HepG2 (cell line): ENCODE measurements around the gene RAB22A. TPM values are rescaled to one million over a fixed set of nuclear protein-coding genes. Genes with fewer than 3 reads are reported as not detected.

Experiments
- DPF2 ChIP-seq: sonication (generic); formaldehyde crosslinking; IDR thresholded peaks from 2 replicates; pipeline ENCODE4 v1.4.0; 2020; ENCODE audit warnings: mild to moderate bottlenecking, low read depth, missing genetic modification reagents, borderline replicate concordance
- IKZF4 ChIP-seq: sonication (generic); formaldehyde crosslinking; IDR thresholded peaks from 2 replicates; pipeline ENCODE4 v1.5.1; 2020; ENCODE audit warnings: borderline replicate concordance, mild to moderate bottlenecking, low read depth, missing genetic modification reagents; ENCODE audit errors: not compliant biosample characterization
- NKX3-1 ChIP-seq: sonication (generic); formaldehyde crosslinking; IDR thresholded peaks from 2 replicates; pipeline ENCODE4 v1.5.0; 2020; ENCODE audit warnings: missing genetic modification reagents
- SP4 ChIP-seq: sonication (generic); formaldehyde crosslinking; IDR thresholded peaks from 2 replicates; pipeline ENCODE4 v1.8.1; 2023; ENCODE audit warnings: mild to moderate bottlenecking, missing genetic modification reagents
- SP5 ChIP-seq: IDR thresholded peaks from 2 replicates; pipeline ENCODE4 v1.6.1; 2016; ENCODE audit warnings: low read depth, borderline replicate concordance
- ZNF530 ChIP-seq: sonication (generic); formaldehyde crosslinking; IDR thresholded peaks from 2 replicates; pipeline ENCODE4 v1.5.0; 2020; ENCODE audit warnings: low read depth, mild to moderate bottlenecking, missing genetic modification reagents
- ZNF670 ChIP-seq: sonication (generic); formaldehyde crosslinking; IDR thresholded peaks from 2 replicates; pipeline ENCODE4 v1.8.0; 2022; ENCODE audit warnings: mild to moderate bottlenecking, missing genetic modification reagents, borderline replicate concordance
- polyA plus RNA-seq, 8 experiments: library from polyadenylated mRNA; depleted of rRNA in 3 of 8; stranded (reverse) in 7 of 8; unstranded in 1 of 8; fragments of >200 nt; fragmentation: Illumina TruSeq in 4 of 8; extraction: Trizol in 4 of 8; gene quantifications; 2 replicates each; pipeline versions ENCODE4 v1.2.1 to v1.2.3, GENCODE V29; 2011 to 2016; ENCODE audit warnings: low read depth in 4 of 8, missing spikeins in 1 of 8, mixed read lengths in 1 of 8; ENCODE audit not compliant: insufficient read depth in 1 of 8
- total RNA-seq, 5 experiments: library from RNA; depleted of rRNA; stranded (reverse); fragments of >200 nt; fragmentation: Illumina TruSeq; extraction: Trizol; gene quantifications; 2 replicates each; pipeline ENCODE4 v1.2.3, GENCODE V29; 2016; ENCODE audit warnings: low read depth in 1 of 5
- TF ChIP-seq, protein P1 (sequence below): IDR thresholded peaks from 2 replicates; pipeline ENCODE4 v1.6.1; 2016; ENCODE audit warnings: low read depth, missing genetic modification reagents, missing compliant biosample characterization
- TF ChIP-seq, protein P2 (sequence below): sonication (generic); formaldehyde crosslinking; IDR thresholded peaks from 2 replicates; pipeline ENCODE4 v1.4.0; 2020; ENCODE audit warnings: missing genetic modification reagents
- TF ChIP-seq, protein P3 (sequence below): IDR thresholded peaks from 2 replicates; pipeline ENCODE4 v1.4.0; 2020; ENCODE audit warnings: mild to moderate bottlenecking, missing genetic modification reagents
- TF ChIP-seq, protein P4 (sequence below): sonication (generic); formaldehyde crosslinking; IDR thresholded peaks from 2 replicates; pipeline ENCODE4 v1.4.0; 2020; ENCODE audit warnings: missing genetic modification reagents

Gene RAB22A
- total and polyA plus RNA-seq, 2 of the 13 experiments (the other 11 are each of a cell fraction or from before 2014, with no cell fraction given) = 10.7 to 11.2 TPM

DNA sequence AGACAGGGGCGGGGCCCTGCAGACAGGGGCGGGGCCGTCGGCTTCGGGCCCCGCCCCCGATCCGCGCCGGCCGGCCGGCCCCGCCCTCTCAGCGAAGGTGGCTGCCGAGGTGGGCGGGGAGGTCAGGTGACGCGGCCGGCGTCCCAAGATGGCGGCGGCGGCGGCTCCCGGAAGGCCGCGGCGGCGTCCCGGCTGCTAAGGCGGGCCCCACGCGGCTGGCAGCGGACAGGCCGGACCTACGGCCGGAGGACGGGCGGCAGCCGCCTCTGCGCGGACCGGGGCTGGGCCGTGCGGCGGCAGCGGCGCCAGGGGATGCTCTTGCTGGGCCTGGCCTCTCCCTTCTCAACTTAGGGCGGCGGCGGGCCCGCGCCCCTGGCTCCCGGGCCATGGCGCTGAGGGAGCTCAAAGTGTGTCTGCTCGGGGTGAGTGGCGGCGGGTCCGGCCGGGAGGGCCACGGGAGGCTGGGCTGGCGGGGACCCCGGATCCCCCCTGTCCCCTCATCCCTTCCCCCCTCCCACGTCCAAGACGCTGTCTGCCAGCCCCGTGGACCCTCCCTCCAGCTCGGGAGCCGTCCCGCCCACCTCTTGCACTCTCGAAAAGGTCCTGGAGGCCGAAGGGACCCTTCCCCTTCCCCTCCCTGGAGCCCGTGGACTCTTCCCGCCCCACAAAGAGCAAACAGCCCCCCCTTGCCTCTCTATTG, at the start of gene RAB22A (continued):
- TF ChIP-seq NKX3-1 (CRISPR knock-in tag) = no peak
- TF ChIP-seq SP5 (CRISPR knock-in tag) = peak; percentile 37
- TF ChIP-seq, protein P1, sequence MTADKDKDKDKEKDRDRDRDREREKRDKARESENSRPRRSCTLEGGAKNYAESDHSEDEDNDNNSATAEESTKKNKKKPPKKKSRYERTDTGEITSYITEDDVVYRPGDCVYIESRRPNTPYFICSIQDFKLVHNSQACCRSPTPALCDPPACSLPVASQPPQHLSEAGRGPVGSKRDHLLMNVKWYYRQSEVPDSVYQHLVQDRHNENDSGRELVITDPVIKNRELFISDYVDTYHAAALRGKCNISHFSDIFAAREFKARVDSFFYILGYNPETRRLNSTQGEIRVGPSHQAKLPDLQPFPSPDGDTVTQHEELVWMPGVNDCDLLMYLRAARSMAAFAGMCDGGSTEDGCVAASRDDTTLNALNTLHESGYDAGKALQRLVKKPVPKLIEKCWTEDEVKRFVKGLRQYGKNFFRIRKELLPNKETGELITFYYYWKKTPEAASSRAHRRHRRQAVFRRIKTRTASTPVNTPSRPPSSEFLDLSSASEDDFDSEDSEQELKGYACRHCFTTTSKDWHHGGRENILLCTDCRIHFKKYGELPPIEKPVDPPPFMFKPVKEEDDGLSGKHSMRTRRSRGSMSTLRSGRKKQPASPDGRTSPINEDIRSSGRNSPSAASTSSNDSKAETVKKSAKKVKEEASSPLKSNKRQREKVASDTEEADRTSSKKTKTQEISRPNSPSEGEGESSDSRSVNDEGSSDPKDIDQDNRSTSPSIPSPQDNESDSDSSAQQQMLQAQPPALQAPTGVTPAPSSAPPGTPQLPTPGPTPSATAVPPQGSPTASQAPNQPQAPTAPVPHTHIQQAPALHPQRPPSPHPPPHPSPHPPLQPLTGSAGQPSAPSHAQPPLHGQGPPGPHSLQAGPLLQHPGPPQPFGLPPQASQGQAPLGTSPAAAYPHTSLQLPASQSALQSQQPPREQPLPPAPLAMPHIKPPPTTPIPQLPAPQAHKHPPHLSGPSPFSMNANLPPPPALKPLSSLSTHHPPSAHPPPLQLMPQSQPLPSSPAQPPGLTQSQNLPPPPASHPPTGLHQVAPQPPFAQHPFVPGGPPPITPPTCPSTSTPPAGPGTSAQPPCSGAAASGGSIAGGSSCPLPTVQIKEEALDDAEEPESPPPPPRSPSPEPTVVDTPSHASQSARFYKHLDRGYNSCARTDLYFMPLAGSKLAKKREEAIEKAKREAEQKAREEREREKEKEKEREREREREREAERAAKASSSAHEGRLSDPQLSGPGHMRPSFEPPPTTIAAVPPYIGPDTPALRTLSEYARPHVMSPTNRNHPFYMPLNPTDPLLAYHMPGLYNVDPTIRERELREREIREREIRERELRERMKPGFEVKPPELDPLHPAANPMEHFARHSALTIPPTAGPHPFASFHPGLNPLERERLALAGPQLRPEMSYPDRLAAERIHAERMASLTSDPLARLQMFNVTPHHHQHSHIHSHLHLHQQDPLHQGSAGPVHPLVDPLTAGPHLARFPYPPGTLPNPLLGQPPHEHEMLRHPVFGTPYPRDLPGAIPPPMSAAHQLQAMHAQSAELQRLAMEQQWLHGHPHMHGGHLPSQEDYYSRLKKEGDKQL = no peak
- TF ChIP-seq ZNF530 = no peak
- peak; percentile 91 for TF ChIP-seq SP4
- TF ChIP-seq, protein P2, sequence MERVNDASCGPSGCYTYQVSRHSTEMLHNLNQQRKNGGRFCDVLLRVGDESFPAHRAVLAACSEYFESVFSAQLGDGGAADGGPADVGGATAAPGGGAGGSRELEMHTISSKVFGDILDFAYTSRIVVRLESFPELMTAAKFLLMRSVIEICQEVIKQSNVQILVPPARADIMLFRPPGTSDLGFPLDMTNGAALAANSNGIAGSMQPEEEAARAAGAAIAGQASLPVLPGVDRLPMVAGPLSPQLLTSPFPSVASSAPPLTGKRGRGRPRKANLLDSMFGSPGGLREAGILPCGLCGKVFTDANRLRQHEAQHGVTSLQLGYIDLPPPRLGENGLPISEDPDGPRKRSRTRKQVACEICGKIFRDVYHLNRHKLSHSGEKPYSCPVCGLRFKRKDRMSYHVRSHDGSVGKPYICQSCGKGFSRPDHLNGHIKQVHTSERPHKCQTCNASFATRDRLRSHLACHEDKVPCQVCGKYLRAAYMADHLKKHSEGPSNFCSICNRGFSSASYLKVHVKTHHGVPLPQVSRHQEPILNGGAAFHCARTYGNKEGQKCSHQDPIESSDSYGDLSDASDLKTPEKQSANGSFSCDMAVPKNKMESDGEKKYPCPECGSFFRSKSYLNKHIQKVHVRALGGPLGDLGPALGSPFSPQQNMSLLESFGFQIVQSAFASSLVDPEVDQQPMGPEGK (CRISPR knock-in tag) = no peak
- no peak for TF ChIP-seq ZNF670
- peak; percentile 51 for TF ChIP-seq IKZF4 (CRISPR knock-in tag)
- TF ChIP-seq, protein P3, sequence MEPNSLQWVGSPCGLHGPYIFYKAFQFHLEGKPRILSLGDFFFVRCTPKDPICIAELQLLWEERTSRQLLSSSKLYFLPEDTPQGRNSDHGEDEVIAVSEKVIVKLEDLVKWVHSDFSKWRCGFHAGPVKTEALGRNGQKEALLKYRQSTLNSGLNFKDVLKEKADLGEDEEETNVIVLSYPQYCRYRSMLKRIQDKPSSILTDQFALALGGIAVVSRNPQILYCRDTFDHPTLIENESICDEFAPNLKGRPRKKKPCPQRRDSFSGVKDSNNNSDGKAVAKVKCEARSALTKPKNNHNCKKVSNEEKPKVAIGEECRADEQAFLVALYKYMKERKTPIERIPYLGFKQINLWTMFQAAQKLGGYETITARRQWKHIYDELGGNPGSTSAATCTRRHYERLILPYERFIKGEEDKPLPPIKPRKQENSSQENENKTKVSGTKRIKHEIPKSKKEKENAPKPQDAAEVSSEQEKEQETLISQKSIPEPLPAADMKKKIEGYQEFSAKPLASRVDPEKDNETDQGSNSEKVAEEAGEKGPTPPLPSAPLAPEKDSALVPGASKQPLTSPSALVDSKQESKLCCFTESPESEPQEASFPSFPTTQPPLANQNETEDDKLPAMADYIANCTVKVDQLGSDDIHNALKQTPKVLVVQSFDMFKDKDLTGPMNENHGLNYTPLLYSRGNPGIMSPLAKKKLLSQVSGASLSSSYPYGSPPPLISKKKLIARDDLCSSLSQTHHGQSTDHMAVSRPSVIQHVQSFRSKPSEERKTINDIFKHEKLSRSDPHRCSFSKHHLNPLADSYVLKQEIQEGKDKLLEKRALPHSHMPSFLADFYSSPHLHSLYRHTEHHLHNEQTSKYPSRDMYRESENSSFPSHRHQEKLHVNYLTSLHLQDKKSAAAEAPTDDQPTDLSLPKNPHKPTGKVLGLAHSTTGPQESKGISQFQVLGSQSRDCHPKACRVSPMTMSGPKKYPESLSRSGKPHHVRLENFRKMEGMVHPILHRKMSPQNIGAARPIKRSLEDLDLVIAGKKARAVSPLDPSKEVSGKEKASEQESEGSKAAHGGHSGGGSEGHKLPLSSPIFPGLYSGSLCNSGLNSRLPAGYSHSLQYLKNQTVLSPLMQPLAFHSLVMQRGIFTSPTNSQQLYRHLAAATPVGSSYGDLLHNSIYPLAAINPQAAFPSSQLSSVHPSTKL = peak; percentile 7; the same call in 1 of the 2 replicates
- TF ChIP-seq, protein P4, sequence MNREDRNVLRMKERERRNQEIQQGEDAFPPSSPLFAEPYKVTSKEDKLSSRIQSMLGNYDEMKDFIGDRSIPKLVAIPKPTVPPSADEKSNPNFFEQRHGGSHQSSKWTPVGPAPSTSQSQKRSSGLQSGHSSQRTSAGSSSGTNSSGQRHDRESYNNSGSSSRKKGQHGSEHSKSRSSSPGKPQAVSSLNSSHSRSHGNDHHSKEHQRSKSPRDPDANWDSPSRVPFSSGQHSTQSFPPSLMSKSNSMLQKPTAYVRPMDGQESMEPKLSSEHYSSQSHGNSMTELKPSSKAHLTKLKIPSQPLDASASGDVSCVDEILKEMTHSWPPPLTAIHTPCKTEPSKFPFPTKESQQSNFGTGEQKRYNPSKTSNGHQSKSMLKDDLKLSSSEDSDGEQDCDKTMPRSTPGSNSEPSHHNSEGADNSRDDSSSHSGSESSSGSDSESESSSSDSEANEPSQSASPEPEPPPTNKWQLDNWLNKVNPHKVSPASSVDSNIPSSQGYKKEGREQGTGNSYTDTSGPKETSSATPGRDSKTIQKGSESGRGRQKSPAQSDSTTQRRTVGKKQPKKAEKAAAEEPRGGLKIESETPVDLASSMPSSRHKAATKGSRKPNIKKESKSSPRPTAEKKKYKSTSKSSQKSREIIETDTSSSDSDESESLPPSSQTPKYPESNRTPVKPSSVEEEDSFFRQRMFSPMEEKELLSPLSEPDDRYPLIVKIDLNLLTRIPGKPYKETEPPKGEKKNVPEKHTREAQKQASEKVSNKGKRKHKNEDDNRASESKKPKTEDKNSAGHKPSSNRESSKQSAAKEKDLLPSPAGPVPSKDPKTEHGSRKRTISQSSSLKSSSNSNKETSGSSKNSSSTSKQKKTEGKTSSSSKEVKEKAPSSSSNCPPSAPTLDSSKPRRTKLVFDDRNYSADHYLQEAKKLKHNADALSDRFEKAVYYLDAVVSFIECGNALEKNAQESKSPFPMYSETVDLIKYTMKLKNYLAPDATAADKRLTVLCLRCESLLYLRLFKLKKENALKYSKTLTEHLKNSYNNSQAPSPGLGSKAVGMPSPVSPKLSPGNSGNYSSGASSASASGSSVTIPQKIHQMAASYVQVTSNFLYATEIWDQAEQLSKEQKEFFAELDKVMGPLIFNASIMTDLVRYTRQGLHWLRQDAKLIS (CRISPR knock-in tag) = no peak
- no peak for TF ChIP-seq DPF2 (CRISPR knock-in tag)
